ENCODE results near the gene GRB2. TPM values are rescaled to one million over a fixed set of nuclear protein-coding genes. Genes with fewer than 3 reads are reported as not detected.

Gene GRB2
- total and polyA plus RNA-seq, 7 experiments from 2014 or later = 112 to 167 (median 145) TPM

GRCh38 chr17:75416006-75416405 lies 10.5 kb upstream of the GRB2 start:
- Mint-ChIP-seq H3K9me3 (peaks cover 0 to 5% (median 0%) of the 10 kb centered on the region in 11 donors), H3K4me3 (no peak overlapping the region), H3K4me1 (peaks cover 14 to 25% (median 18%) of the 10 kb centered on the region in 7 donors), H3K27ac (no peak overlapping the region), H3K36me3 (no peaks in the 10 kb centered on the region), H3K27me3 (peaks cover 0 to 38% (median 5%) of the 10 kb centered on the region in 5 donors)
- no peaks in the 10 kb centered on the region for H3K9me3 ChIP-seq (ENCODE audit: control insufficient read depth in 2 of 3, low read length in 3 of 3)
- ATAC-seq (no peak), DNase-seq (no peak)
- no peaks in the 10 kb centered on the region for H3K27me3 ChIP-seq (ENCODE audit: control insufficient read depth in 2 of 2, insufficient read depth in 2 of 2, low read length in 2 of 2)
- POLR2A ChIA-PET = interaction anchor here (0.7 kb wide), 1 partner anchor 360 kb away, joined by 3 read pairs; no protein-coding TSS in a partner anchor
- H3K27ac ChIP-seq (ENCODE audit: low read depth, low read length) = no peak overlapping the region
- H3K4me3 ChIP-seq (ENCODE audit: low read length) = no peak overlapping the region
- intact Hi-C loops (cut with micrococcal nuclease) = no loop called here
- H3K4me1 ChIP-seq (ENCODE audit: control insufficient read depth in 2 of 2, insufficient read depth in 2 of 2, low read length in 2 of 2) = peaks cover 3 to 13% of the 10 kb centered on the region in 2 donors
- CTCF ChIA-PET = interaction anchor here (0.7 kb wide), 2 partner anchors 187 to 212 kb away, joined by 3 to 5 read pairs; no protein-coding TSS in a partner anchor
- no peaks in the 10 kb centered on the region for H3K36me3 ChIP-seq (ENCODE audit: control insufficient read depth in 2 of 3, insufficient read depth in 3 of 3, low read length in 3 of 3)

GRCh38 chr17:75414488-75414887 lies 9.0 kb upstream of the GRB2 start:
- DNase-seq (no peak), ATAC-seq (no peak)
- no peaks in the 10 kb centered on the region for H3K9me3 ChIP-seq (ENCODE audit: control insufficient read depth in 2 of 3, low read length in 3 of 3)
- no peak overlapping the region for H3K27ac ChIP-seq (ENCODE audit: low read depth, low read length)
- ChIA-PET CTCF (interaction anchor here (0.6 to 1.7 kb wide), 3 partner anchors 69 to 301 kb away, joined by 3 to 5 read pairs (median 4); no protein-coding TSS in a partner anchor), POLR2A (interaction anchor here (0.6 kb wide), 2 partner anchors 45 to 94 kb away, joined by 3 to 4 read pairs; no protein-coding TSS in a partner anchor)
- intact Hi-C loops (cut with micrococcal nuclease) = loop anchor here in 1 of 2 donors (5.0 kb wide), 1 partner anchor 302 kb away; no protein-coding TSS in a partner anchor
- no peak overlapping the region for H3K4me3 ChIP-seq (ENCODE audit: low read length)
- no peaks in the 10 kb centered on the region for H3K36me3 ChIP-seq (ENCODE audit: control insufficient read depth in 2 of 3, insufficient read depth in 3 of 3, low read length in 3 of 3)
- peak overlapping the region in 1 of 9 donors; percentile 42 for H3K27ac Mint-ChIP-seq
- no peaks in the 10 kb centered on the region for H3K27me3 ChIP-seq (ENCODE audit: control insufficient read depth in 2 of 2, insufficient read depth in 2 of 2, low read length in 2 of 2)
- peaks cover 3 to 13% of the 10 kb centered on the region in 2 donors for H3K4me1 ChIP-seq (ENCODE audit: control insufficient read depth in 2 of 2, insufficient read depth in 2 of 2, low read length in 2 of 2)
- H3K27me3 Mint-ChIP-seq = peaks cover 0 to 38% (median 5%) of the 10 kb centered on the region in 5 donors
- peaks cover 14 to 29% (median 23%) of the 10 kb centered on the region in 7 donors for H3K4me1 Mint-ChIP-seq
- H3K9me3 Mint-ChIP-seq = peaks cover 0 to 5% (median 0%) of the 10 kb centered on the region in 11 donors
- H3K36me3 Mint-ChIP-seq = no peaks in the 10 kb centered on the region
- no peak overlapping the region for H3K4me3 Mint-ChIP-seq

- H3K27ac Mint-ChIP-seq = peak overlapping the region in 6 of 9 donors; percentile 15 to 87 (median 45)
- no peaks in the 10 kb centered on the region for H3K9me3 ChIP-seq (ENCODE audit: control insufficient read depth in 2 of 3, low read length in 3 of 3)
- ATAC-seq = peak; percentile 88
- intact Hi-C loops (cut with micrococcal nuclease) = loop anchor here (1.0 to 5.0 kb wide), 12 partner anchors 8 to 451 kb away; partner anchors contain the start of genes MIF4GD (in 2 of the 2) and SLC25A19 (in 2 of the 2)
- peaks cover 0 to 3% (median 0%) of the 10 kb centered on the region in 11 donors for H3K9me3 Mint-ChIP-seq
- ChIA-PET CTCF (interaction anchor here (0.6 to 2.8 kb wide), 20 partner anchors 10 to 353 kb away, joined by 3 to 20 read pairs (median 4); partner anchors contain the start of genes MIF4GD, SLC25A19 and TMEM94), POLR2A (interaction anchor here (0.5 to 1.5 kb wide), 4 partner anchors 69 to 150 kb away, joined by 4 to 5 read pairs (median 4); partner anchors contain the start of gene MIF4GD)
- H3K4me1 Mint-ChIP-seq = peaks cover 14 to 26% (median 23%) of the 10 kb centered on the region in 7 donors
- H3K27me3 ChIP-seq (ENCODE audit: control insufficient read depth in 2 of 2, insufficient read depth in 2 of 2, low read length in 2 of 2) = no peaks in the 10 kb centered on the region
- H3K27me3 Mint-ChIP-seq = peaks cover 0 to 27% (median 0%) of the 10 kb centered on the region in 5 donors
- H3K4me1 ChIP-seq (ENCODE audit: control insufficient read depth in 2 of 2, insufficient read depth in 2 of 2, low read length in 2 of 2) = peaks cover 3 to 13% of the 10 kb centered on the region in 2 donors
- peak; percentile 52 to 82 (median 73) for DNase-seq
- H3K36me3 Mint-ChIP-seq = no peaks in the 10 kb centered on the region
- no peaks in the 10 kb centered on the region for H3K36me3 ChIP-seq (ENCODE audit: control insufficient read depth in 2 of 3, insufficient read depth in 3 of 3, low read length in 3 of 3)
- H3K4me3 Mint-ChIP-seq = peak overlapping the region; percentile 23 to 75 (median 60)
- peak overlapping the region; percentile 25 for H3K4me3 ChIP-seq (ENCODE audit: low read length)
- H3K27ac ChIP-seq (ENCODE audit: low read depth, low read length) = peak overlapping the region; percentile 19
These were observed 7.2 kb upstream of the GRB2 start for GRCh38 chr17:75412455-75413317.

- ChIA-PET CTCF (interaction anchor here (0.6 to 2.8 kb wide), 15 partner anchors 10 to 351 kb away, joined by 3 to 20 read pairs (median 4); partner anchors contain the start of genes MIF4GD and SLC25A19), POLR2A (interaction anchor here (1.1 kb wide), 2 partner anchors 122 to 140 kb away, joined by 4 to 5 read pairs; partner anchors contain the start of genes MIF4GD and SLC25A19)
- ATAC-seq (no peak), DNase-seq (no peak)
- Histone ChIP-seq H3K36me3 (ENCODE audit: control insufficient read depth in 2 of 3, insufficient read depth in 3 of 3, low read length in 3 of 3) (no peaks in the 10 kb centered on the region), H3K27me3 (ENCODE audit: control insufficient read depth in 2 of 2, insufficient read depth in 2 of 2, low read length in 2 of 2) (no peaks in the 10 kb centered on the region), H3K27ac (ENCODE audit: low read depth, low read length) (no peak overlapping the region), H3K4me3 (ENCODE audit: low read length) (no peak overlapping the region), H3K4me1 (ENCODE audit: control insufficient read depth in 2 of 2, insufficient read depth in 2 of 2, low read length in 2 of 2) (peaks cover 3 to 17% of the 10 kb centered on the region in 2 donors), H3K9me3 (ENCODE audit: control insufficient read depth in 2 of 3, low read length in 3 of 3) (no peaks in the 10 kb centered on the region)
- Mint-ChIP-seq H3K27me3 (peaks cover 0 to 22% (median 0%) of the 10 kb centered on the region in 5 donors), H3K27ac (peak overlapping the region in 7 of 9 donors; percentile 7 to 56 (median 48)), H3K9me3 (peaks cover 0 to 3% (median 0%) of the 10 kb centered on the region in 11 donors), H3K36me3 (no peaks in the 10 kb centered on the region), H3K4me1 (peaks cover 19 to 29% (median 28%) of the 10 kb centered on the region in 7 donors), H3K4me3 (peak overlapping the region in 8 of 10 donors; percentile 21 to 75 (median 59))
- intact Hi-C loops (cut with micrococcal nuclease) = loop anchor here (1.0 to 5.0 kb wide), 12 partner anchors 7 to 450 kb away; partner anchors contain the start of genes MIF4GD (in 2 of the 2) and SLC25A19 (in 2 of the 2)
These were observed 6.0 kb upstream of the GRB2 start for GRCh38 chr17:75411328-75412067.

- Mint-ChIP-seq H3K27me3 (peaks cover 0 to 15% (median 0%) of the 10 kb centered on the region in 5 donors), H3K4me3 (peak overlapping the region in 4 of 10 donors; percentile 26 to 71 (median 29)), H3K9me3 (peaks cover 0 to 2% (median 0%) of the 10 kb centered on the region in 11 donors), H3K4me1 (peaks cover 24 to 38% (median 35%) of the 10 kb centered on the region in 7 donors), H3K36me3 (no peaks in the 10 kb centered on the region), H3K27ac (peak overlapping the region in 3 of 9 donors; percentile 38 to 56 (median 39))
- no peaks in the 10 kb centered on the region for H3K9me3 ChIP-seq (ENCODE audit: control insufficient read depth in 2 of 3, low read length in 3 of 3)
- ChIA-PET POLR2A (interaction anchor here (0.6 kb wide), 1 partner anchor 293 kb away, joined by 3 read pairs; no protein-coding TSS in a partner anchor), CTCF (interaction anchor here (0.5 kb wide), 1 partner anchor 86 kb away, joined by 5 read pairs; no protein-coding TSS in a partner anchor)
- H3K27me3 ChIP-seq (ENCODE audit: control insufficient read depth in 2 of 2, insufficient read depth in 2 of 2, low read length in 2 of 2) = no peaks in the 10 kb centered on the region
- no peak overlapping the region for H3K27ac ChIP-seq (ENCODE audit: low read depth, low read length)
- peaks cover 0 to 3% (median 0%) of the 10 kb centered on the region in 3 experiments for H3K36me3 ChIP-seq (ENCODE audit: control insufficient read depth in 2 of 3, insufficient read depth in 3 of 3, low read length in 3 of 3)
- intact Hi-C loops (cut with micrococcal nuclease) = loop anchor here in 1 of 2 donors (5.0 kb wide), 1 partner anchor 298 kb away; no protein-coding TSS in a partner anchor
- no peak overlapping the region for H3K4me3 ChIP-seq (ENCODE audit: low read length)
- ATAC-seq (no peak), DNase-seq (no peak)
- peaks cover 3 to 21% of the 10 kb centered on the region in 2 donors for H3K4me1 ChIP-seq (ENCODE audit: control insufficient read depth in 2 of 2, insufficient read depth in 2 of 2, low read length in 2 of 2)
These were observed 4.7 kb upstream of the GRB2 start for GRCh38 chr17:75410141-75410540.

All from naive thymus-derived CD4-positive, alpha-beta T cell (primary cell).